Fibroblast of lung (primary cell): ENCODE data around the gene ABHD3.

ENCODE experiments used
- EZH2 ChIP-seq: IDR thresholded peaks from 2 replicates; pipeline ENCODE4 v1.5.1; 2012; ENCODE audit warnings: low read length, control low read depth, mild to moderate bottlenecking; ENCODE audit errors: missing control alignments
- TF ChIP-seq, protein P1 (sequence below), 2 donors: IDR thresholded peaks in 1 of 2; conservative IDR thresholded peaks in 1 of 2; 1 replicate in 1 of 2; 2 replicates in 1 of 2; pipeline ENCODE4 v1.5.1; 2011 to 2012; ENCODE audit warnings: low read length in 2 of 2, control low read depth in 1 of 2, inconsistent platforms in 1 of 2, low read depth in 1 of 2, mild to moderate bottlenecking in 1 of 2

DNA sequence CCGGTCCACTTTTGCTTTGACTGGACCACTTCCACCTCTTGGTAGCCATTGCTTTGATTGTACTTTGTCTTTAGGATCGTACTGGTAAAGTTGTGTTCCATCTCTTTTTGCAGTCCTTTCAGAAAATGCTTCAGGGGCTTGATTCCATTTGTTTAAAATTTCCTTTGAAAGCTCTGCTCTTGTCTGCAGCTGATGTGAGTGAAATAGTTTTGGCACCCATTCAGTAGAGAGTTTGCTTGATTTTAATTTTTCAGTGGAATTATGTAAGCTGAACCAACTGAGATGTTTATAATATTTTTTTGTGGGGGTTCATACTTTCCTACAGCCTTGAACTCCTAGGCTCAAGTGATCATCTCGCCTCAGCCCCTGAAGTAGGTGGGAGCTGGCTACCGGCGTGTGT is 28.4 kb upstream of the ABHD3 start:
- TF ChIP-seq, protein P1, sequence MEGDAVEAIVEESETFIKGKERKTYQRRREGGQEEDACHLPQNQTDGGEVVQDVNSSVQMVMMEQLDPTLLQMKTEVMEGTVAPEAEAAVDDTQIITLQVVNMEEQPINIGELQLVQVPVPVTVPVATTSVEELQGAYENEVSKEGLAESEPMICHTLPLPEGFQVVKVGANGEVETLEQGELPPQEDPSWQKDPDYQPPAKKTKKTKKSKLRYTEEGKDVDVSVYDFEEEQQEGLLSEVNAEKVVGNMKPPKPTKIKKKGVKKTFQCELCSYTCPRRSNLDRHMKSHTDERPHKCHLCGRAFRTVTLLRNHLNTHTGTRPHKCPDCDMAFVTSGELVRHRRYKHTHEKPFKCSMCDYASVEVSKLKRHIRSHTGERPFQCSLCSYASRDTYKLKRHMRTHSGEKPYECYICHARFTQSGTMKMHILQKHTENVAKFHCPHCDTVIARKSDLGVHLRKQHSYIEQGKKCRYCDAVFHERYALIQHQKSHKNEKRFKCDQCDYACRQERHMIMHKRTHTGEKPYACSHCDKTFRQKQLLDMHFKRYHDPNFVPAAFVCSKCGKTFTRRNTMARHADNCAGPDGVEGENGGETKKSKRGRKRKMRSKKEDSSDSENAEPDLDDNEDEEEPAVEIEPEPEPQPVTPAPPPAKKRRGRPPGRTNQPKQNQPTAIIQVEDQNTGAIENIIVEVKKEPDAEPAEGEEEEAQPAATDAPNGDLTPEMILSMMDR (conservative IDR thresholded peaks at IDR 0.05 in 1 of 2, IDR thresholded peaks at IDR 0.05 in 1 of 2; ENCODE audit: low read depth in 1 of 2, low read length in 2 of 2) = no peak
- TF ChIP-seq EZH2 = no peak
